ENCODE measurements around the gene TRAF3IP3. TPM values are rescaled to one million over a fixed set of nuclear protein-coding genes. Genes with fewer than 3 reads are reported as not detected.

TRAF3IP3 gene
- total and polyA plus RNA-seq, 2 of the 13 experiments (the other 11 are each of a cell fraction or from before 2014, with no cell fraction given) = not detected

- Histone ChIP-seq H3K4me2 (ENCODE audit: low read depth, low read length) (peak overlapping the region; percentile 26; the same call in 1 of the 2 replicates), H3K79me2 (ENCODE audit: insufficient read depth, low read length) (no peaks in the 10 kb centered on the region), H3K9ac (ENCODE audit: insufficient read depth, low read depth, low read length) (no peak overlapping the region), H3K27ac (ENCODE audit: extremely low read length, insufficient read depth, low read length) (no peak overlapping the region), H2AFZ (ENCODE audit: low read length) (no peak overlapping the region), H3K36me3 (replicated peaks in 1 of 2; ENCODE audit: control insufficient read depth in 1 of 2, insufficient read depth in 2 of 2, low read length in 2 of 2) (no peaks in the 10 kb centered on the region), H3K27me3 (ENCODE audit: control insufficient read depth in 1 of 2, insufficient read depth in 2 of 2, low read length in 2 of 2) (peaks cover 0 to 3% of the 10 kb centered on the region in 2 experiments; a peak in 1 of 5 replicates), H3K4me1 (ENCODE audit: insufficient read depth, low read length) (peaks cover 11% of the 10 kb centered on the region), H3K9me3 (ENCODE audit: low read length) (no peaks in the 10 kb centered on the region), H4K20me1 (ENCODE audit: insufficient read depth, low read length) (no peaks in the 10 kb centered on the region), H3K4me3 (replicated peaks in 1 of 3; ENCODE audit: insufficient read depth in 1 of 3, low read depth in 2 of 3, low read length in 3 of 3) (no peak overlapping the region)
- TF ChIP-seq ZNF644 (CRISPR knock-in tag; IDR thresholded peaks at IDR 0.05; ENCODE audit: low read depth) = peak; percentile 66; the same call in 1 of the 2 replicates
- 0 out of 2 replicates have a peak, but pooled peaks have one; percentile 24 for TF ChIP-seq ARID5B (CRISPR knock-in tag; IDR thresholded peaks at IDR 0.05)
- TF ChIP-seq FOSL2 (CRISPR knock-in tag; IDR thresholded peaks at IDR 0.05) = peak; percentile 66
- TF ChIP-seq RBFOX2 (IDR thresholded peaks at IDR 0.05; ENCODE audit: low read depth, low read length) = no peak
- ATAC-seq (peak; percentile 80), DNase-seq (ENCODE audit: low spot score) (peak; percentile 63), FAIRE-seq (no peak)
- ChIA-PET POLR2A (no interaction called here), CTCF (ENCODE audit: low intra/inter-chr PET ratio, low total read pairs) (no interaction called here)
- no TSS peak for BruUV-seq (replicated peaks)
- in situ Hi-C loops (cut with HindIII; ENCODE audit: extremely low pct_ligation_motif_present, low pct_unique_long_range_greater_than_20kb) (no loop called here), intact Hi-C loops (cut with micrococcal nuclease; ENCODE audit: unreplicated experiment) (no loop called here)
- 23% methylated on average over 7 of the region's 10 CpGs for WGBS (ENCODE audit: low lambda C conversion rate)
Observed at GRCh38 chr1:209790286-209791193, 34.7 kb downstream of the TRAF3IP3 start.

Data from HepG2 (cell line).